ACHN (cell line): Measurements from ENCODE around the gene NECTIN1.
A peak's percentile ranks its signal among the peaks of the same experiment; 100 is the strongest.

ENCODE experiments used
- DNase-seq: peaks from one replicate; pipeline ENCODE4 v3.0.0-alpha.2; 2015
- in situ Hi-C: cut with HindIII; loops from 2 replicates; pipeline ENCODE4 v1.10.0; 2017; ENCODE audit warnings: low sequenced_read_pairs, low pct_ligation_motif_present, low pct_unique_long_range_greater_than_20kb

The NECTIN1 gene

GRCh38 chr11:119720311-119720913 is 8.6 kb downstream of the NECTIN1 start:
- in situ Hi-C loops = no loop called here

GRCh38 chr11:119717839-119718534 is 11.0 kb downstream of the NECTIN1 start:
- DNase-seq = no peak
- in situ Hi-C loops = no loop called here

More at GRCh38 chr11:119720311-119720913, 8.6 kb downstream of the NECTIN1 start:
- no peak for DNase-seq

GRCh38 chr11:119716582-119717498 is 12.2 kb downstream of the NECTIN1 start:
- in situ Hi-C loops = no loop called here
- DNase-seq = no peak

GRCh38 chr11:119714590-119714989 is 14.4 kb downstream of the NECTIN1 start:
- in situ Hi-C loops = no loop called here
- no peak for DNase-seq

- in situ Hi-C loops = no loop called here
- no peak for DNase-seq
Measured at GRCh38 chr11:119714189-119714588, 14.8 kb downstream of the NECTIN1 start.

- peak; percentile 12 for DNase-seq
- in situ Hi-C loops = no loop called here
Measured at GRCh38 chr11:119713359-119714040, 15.5 kb downstream of the NECTIN1 start.

GRCh38 chr11:119712459-119713358 is 16.3 kb downstream of the NECTIN1 start:
- in situ Hi-C loops = no loop called here
- no peak for DNase-seq

GRCh38 chr11:119712006-119712405 is 17.0 kb downstream of the NECTIN1 start:
- DNase-seq = no peak
- in situ Hi-C loops = no loop called here

- no peak for DNase-seq
- in situ Hi-C loops = no loop called here
Measured at GRCh38 chr11:119711476-119711875, 17.5 kb downstream of the NECTIN1 start.

GRCh38 chr11:119710417-119710816 is 18.6 kb downstream of the NECTIN1 start:
- in situ Hi-C loops = no loop called here
- DNase-seq = no peak

- no peak for DNase-seq
- in situ Hi-C loops = no loop called here
Measured at GRCh38 chr11:119709638-119710346, 19.2 kb downstream of the NECTIN1 start.

- no peak for DNase-seq
- in situ Hi-C loops = no loop called here
Measured at GRCh38 chr11:119709171-119709570, 19.8 kb downstream of the NECTIN1 start.

- no peak for DNase-seq
- in situ Hi-C loops = no loop called here
Measured at GRCh38 chr11:119708384-119708783, 20.6 kb downstream of the NECTIN1 start.

- in situ Hi-C loops = no loop called here
- DNase-seq = no peak
Measured at GRCh38 chr11:119706887-119707286, 22.1 kb downstream of the NECTIN1 start.

- in situ Hi-C loops = no loop called here
- DNase-seq = no peak
Measured at GRCh38 chr11:119706029-119706428, 23.0 kb downstream of the NECTIN1 start.

GRCh38 chr11:119705362-119705761 is 23.6 kb downstream of the NECTIN1 start:
- DNase-seq = no peak
- in situ Hi-C loops = no loop called here

GRCh38 chr11:119704849-119705248 is 24.2 kb downstream of the NECTIN1 start:
- no peak for DNase-seq
- in situ Hi-C loops = no loop called here
